SU-DHL-6 (cell line): ENCODE results near the gene IFITM1.

ENCODE experiments used
- H2AFZ ChIP-seq: fragments of 200-600 bp; sonication (generic); 2 replicates; pipeline ENCODE4 v1.6.1; 2014; ENCODE audit warnings: low read depth, mild to moderate bottlenecking, moderate library complexity, mixed read lengths, antibody characterized with exemption, low read length; ENCODE audit not compliant: severe bottlenecking
- H3F3A ChIP-seq: fragments of 200-600 bp; shearing (Covaris generic); 2 replicates; pipeline ENCODE4 v1.6.0; 2016; ENCODE audit warnings: antibody characterized with exemption, mild to moderate bottlenecking; ENCODE audit not compliant: insufficient read depth
- H3K27ac ChIP-seq: fragments of 200-600 bp; sonication (generic); 2 replicates; pipeline ENCODE4 v1.5.1; 2016; ENCODE audit warnings: low read depth, mild to moderate bottlenecking, low read length, moderate library complexity, mixed read lengths
- H3K27me3 ChIP-seq: fragments of 200-600 bp; sonication (generic), shearing (Covaris generic); 2 replicates; pipeline ENCODE4 v1.6.0; 2014; ENCODE audit warnings: mild to moderate bottlenecking, low read length
- H3K36me3 ChIP-seq: fragments of 200-600 bp; sonication (generic); 2 replicates; pipeline ENCODE4 v1.6.1; 2014; ENCODE audit warnings: mild to moderate bottlenecking, low read length, mixed read lengths
- H3K4me2 ChIP-seq: fragments of 300-600, 200-600 bp; shearing (Covaris generic), sonication (generic); 2 replicates; pipeline ENCODE4 v1.6.0; 2014; ENCODE audit warnings: low read length, low read depth, mild to moderate bottlenecking; ENCODE audit not compliant: poor library complexity, severe bottlenecking
- H3K4me3 ChIP-seq: fragments of 200-600 bp; sonication (generic); 2 replicates; pipeline ENCODE4 v1.5.1; 2014; ENCODE audit warnings: antibody characterized with exemption, low read length, mild to moderate bottlenecking, mixed read lengths; ENCODE audit not compliant: insufficient read depth, poor library complexity, severe bottlenecking
- H3K79me2 ChIP-seq: fragments of 200-600 bp; sonication (generic); 2 replicates; pipeline ENCODE4 v1.6.1; 2014; ENCODE audit warnings: mild to moderate bottlenecking, low read length, moderate library complexity; ENCODE audit not compliant: insufficient read depth
- H3K9ac ChIP-seq: fragments of 200-600 bp; sonication (generic); 2 replicates; pipeline ENCODE4 v1.7.0; 2014; ENCODE audit warnings: mild to moderate bottlenecking, low read length
- H3K9me2 ChIP-seq: fragments of 200-600 bp; sonication (generic); replicated peaks from 2 replicates; pipeline ENCODE4 v1.6.1; 2014; ENCODE audit warnings: low read length; ENCODE audit not compliant: insufficient read depth
- H3K9me3 ChIP-seq: fragments of 200-600 bp; sonication (generic); 2 replicates; pipeline ENCODE4 v1.6.1; 2014; ENCODE audit warnings: low read length, mixed read lengths; ENCODE audit not compliant: insufficient read depth
- H4K20me1 ChIP-seq: fragments of 200-600 bp; sonication (generic); 2 replicates; pipeline ENCODE4 v1.6.1; 2014; ENCODE audit warnings: low read depth, mild to moderate bottlenecking, antibody characterized with exemption, low read length, moderate library complexity, mixed read lengths
- EZH2phosphoT487 ChIP-seq: fragments of 200-600 bp; sonication (generic), shearing (Covaris generic); conservative IDR thresholded peaks from 2 replicates; pipeline ENCODE4 v1.6.1; 2018; ENCODE audit warnings: mild to moderate bottlenecking, antibody characterized with exemption, low read length, moderate library complexity, mixed read lengths
- TF ChIP-seq, protein P1 (sequence below): fragments of 200-600 bp; sonication (generic); IDR thresholded peaks from one replicate; pipeline ENCODE4 v1.5.1; 2017; ENCODE audit warnings: antibody characterized with exemption, mild to moderate bottlenecking, low read length, moderate library complexity; ENCODE audit not compliant: insufficient read depth, poor library complexity, severe bottlenecking

Gene IFITM1

DNA sequence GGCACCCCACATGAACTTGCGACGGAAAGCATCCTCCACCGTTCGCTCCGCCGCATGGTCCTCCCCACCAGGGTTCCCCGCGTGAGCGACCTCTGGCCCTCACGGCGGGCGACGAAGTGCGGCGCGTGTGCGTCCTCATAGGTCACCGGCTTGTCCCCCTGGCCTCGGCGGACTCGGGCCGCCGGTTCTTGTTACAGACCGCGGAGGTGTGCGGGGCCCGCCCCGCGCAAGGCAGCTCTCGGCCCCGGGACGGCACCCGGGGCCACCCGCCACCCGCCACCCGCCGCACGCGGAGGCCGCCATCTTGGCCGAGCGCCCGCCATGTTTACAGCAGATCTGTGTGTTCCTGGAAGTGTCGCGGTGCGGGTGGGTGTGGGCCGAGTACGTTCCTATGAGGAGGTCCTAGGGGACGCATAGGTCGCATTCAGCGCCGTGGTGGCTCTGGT is 9.8 kb upstream of the IFITM1 start:
- Histone ChIP-seq H3K4me2 (no peak overlapping the region), H3K4me3 (no peak overlapping the region), H3K9me2 (no peaks in the 10 kb centered on the region), H3K79me2 (no peaks in the 10 kb centered on the region), H4K20me1 (no peaks in the 10 kb centered on the region), H3K36me3 (no peaks in the 10 kb centered on the region), H3F3A (no peaks in the 10 kb centered on the region; the same call in 1 of the 2 replicates), H3K27me3 (no peaks in the 10 kb centered on the region), H3K9me3 (no peaks in the 10 kb centered on the region), H3K27ac (no peak overlapping the region), H3K9ac (no peak overlapping the region), H2AFZ (no peak overlapping the region)
- TF ChIP-seq, protein P1, sequence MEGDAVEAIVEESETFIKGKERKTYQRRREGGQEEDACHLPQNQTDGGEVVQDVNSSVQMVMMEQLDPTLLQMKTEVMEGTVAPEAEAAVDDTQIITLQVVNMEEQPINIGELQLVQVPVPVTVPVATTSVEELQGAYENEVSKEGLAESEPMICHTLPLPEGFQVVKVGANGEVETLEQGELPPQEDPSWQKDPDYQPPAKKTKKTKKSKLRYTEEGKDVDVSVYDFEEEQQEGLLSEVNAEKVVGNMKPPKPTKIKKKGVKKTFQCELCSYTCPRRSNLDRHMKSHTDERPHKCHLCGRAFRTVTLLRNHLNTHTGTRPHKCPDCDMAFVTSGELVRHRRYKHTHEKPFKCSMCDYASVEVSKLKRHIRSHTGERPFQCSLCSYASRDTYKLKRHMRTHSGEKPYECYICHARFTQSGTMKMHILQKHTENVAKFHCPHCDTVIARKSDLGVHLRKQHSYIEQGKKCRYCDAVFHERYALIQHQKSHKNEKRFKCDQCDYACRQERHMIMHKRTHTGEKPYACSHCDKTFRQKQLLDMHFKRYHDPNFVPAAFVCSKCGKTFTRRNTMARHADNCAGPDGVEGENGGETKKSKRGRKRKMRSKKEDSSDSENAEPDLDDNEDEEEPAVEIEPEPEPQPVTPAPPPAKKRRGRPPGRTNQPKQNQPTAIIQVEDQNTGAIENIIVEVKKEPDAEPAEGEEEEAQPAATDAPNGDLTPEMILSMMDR, result no peak
- TF ChIP-seq EZH2phosphoT487, result no peak

DNA sequence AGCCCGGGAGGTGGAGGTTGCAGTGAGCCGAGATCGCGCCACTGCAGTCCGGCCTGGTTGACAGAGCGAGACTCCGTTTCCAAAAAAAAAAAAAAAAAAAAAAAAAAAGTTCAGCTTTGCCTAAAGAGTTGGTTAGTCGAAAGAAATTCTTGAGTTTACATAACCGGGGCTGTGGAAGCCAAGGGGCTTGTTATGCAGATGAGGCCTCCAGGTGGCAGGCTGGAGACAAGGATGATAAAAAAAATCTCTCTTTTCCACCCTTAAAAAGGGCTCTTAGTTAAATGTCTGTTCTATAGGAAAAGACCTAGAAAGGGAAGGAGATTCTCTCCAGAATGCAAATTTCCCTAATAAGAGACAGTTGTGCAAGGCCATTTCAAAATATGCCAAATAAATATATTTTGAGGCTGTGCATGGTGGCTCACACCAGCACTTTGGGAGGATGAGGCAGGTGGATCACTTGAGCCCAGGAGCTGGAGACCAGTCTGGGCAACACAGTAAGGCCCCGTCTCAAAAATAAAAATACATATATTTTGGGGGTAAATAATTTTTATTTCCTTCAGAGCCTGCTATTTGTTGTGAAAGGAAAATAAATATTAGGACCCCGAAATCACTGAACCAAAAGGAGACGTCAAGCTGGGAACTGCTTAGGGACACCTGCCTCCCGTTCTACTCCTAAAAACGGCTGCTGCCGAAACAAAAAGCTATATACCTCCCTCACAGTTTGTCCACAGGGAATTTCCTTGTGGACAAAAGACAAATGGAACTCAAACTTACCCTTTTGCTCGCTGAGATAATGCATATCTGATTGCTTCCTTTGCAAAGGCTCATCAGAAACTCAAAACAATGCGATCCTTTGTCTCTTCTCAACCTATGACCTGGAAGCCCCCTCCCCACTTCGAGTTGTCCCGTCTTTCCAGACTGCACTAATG is 8.7 kb upstream of the IFITM1 start:
- Histone ChIP-seq H3K27ac (no peak overlapping the region), H2AFZ (no peak overlapping the region), H3K79me2 (no peaks in the 10 kb centered on the region), H3K9ac (no peak overlapping the region), H3K36me3 (no peaks in the 10 kb centered on the region), H3K27me3 (no peaks in the 10 kb centered on the region), H3K9me2 (no peaks in the 10 kb centered on the region), H3K4me3 (no peak overlapping the region), H3K9me3 (no peaks in the 10 kb centered on the region), H4K20me1 (no peaks in the 10 kb centered on the region), H3K4me2 (no peak overlapping the region), H3F3A (no peaks in the 10 kb centered on the region; the same call in 1 of the 2 replicates)
- TF ChIP-seq, protein P1, result peak; percentile 62
- TF ChIP-seq EZH2phosphoT487, result no peak

DNA sequence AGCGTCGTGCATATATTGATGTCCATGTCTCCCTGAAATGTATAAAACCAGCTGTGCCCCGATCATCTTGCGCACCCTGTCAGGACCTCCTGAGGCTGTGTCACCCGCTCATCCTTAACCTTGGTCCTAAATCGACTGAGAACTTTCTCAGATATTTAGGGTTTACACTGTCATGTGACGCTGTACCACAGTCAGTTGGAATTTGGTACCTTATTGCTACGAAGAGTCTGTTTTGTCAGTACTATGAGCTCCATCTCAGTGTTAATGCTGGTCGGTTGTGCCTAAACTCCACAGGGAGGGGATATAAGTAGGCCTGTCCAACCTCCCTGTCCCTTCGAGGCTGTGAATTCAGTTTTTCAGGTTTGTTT is 8.0 kb upstream of the IFITM1 start:
- Histone ChIP-seq H3F3A (no peaks in the 10 kb centered on the region; the same call in 1 of the 2 replicates), H3K79me2 (no peaks in the 10 kb centered on the region), H3K9ac (no peak overlapping the region), H3K27me3 (no peaks in the 10 kb centered on the region), H3K4me3 (no peak overlapping the region), H2AFZ (no peak overlapping the region), H3K4me2 (no peak overlapping the region), H3K27ac (no peak overlapping the region), H4K20me1 (no peaks in the 10 kb centered on the region), H3K36me3 (no peaks in the 10 kb centered on the region), H3K9me3 (no peaks in the 10 kb centered on the region), H3K9me2 (no peaks in the 10 kb centered on the region)
- no peak for TF ChIP-seq EZH2phosphoT487
- TF ChIP-seq, protein P1, result no peak
